HT1080 (cell line): ENCODE data around the gene FOXK2. TPM values are rescaled to one million over a fixed set of nuclear protein-coding genes. Genes with fewer than 3 reads are reported as not detected.

Source experiments
- DNase-seq: peaks from one replicate; pipeline ENCODE4 v3.0.0-alpha.2; 2015; ENCODE audit warnings: low read depth
- polyA plus RNA-seq, 2 experiments: library from polyadenylated mRNA; depleted of rRNA; stranded (reverse); fragments of >200 nt; gene quantifications; 2 replicates each; pipeline ENCODE4 v1.2.3, GENCODE V29; 2015
- total RNA-seq: library from RNA; depleted of rRNA; stranded (reverse); fragments of >200 nt; shearing (Covaris generic); gene quantifications from 2 replicates; pipeline ENCODE4 v1.2.3, GENCODE V29; 2014; rRNA removed

Gene FOXK2
- 35.0 and 47.8 TPM in 2 replicates for total RNA-seq
- polyA plus RNA-seq (2015; cell fraction: cytosol; rRNA removed), result 30.5 and 32.7 TPM in 2 replicates
- polyA plus RNA-seq (2015; cell fraction: nucleus; rRNA removed), result 22.6 and 28.7 TPM in 2 replicates

- peak; percentile 90 for DNase-seq
These were observed at the start of gene FOXK2 for GRCh38 chr17:82518826-82519810. FOXK2 (plus strand) TSS chr17:82519732; CDS start chr17:82519889, 157 bp downstream.

GRCh38 chr17:82470065-82470464, 49.5 kb upstream of the FOXK2 start:
- DNase-seq, result no peak

- DNase-seq, result no peak
These were observed 45.1 kb upstream of the FOXK2 start for GRCh38 chr17:82474223-82475010.

GRCh38 chr17:82475458-82475857, 44.1 kb upstream of the FOXK2 start:
- no peak for DNase-seq

GRCh38 chr17:82477934-82478333, 41.6 kb upstream of the FOXK2 start:
- no peak for DNase-seq

- DNase-seq, result no peak
These were observed 39.9 kb upstream of the FOXK2 start for GRCh38 chr17:82479602-82480001.

- DNase-seq, result no peak
These were observed 39.2 kb upstream of the FOXK2 start for GRCh38 chr17:82480318-82480717.

GRCh38 chr17:82483204-82483660, 36.3 kb upstream of the FOXK2 start:
- DNase-seq, result no peak

GRCh38 chr17:82483836-82484235, 35.7 kb upstream of the FOXK2 start:
- no peak for DNase-seq

GRCh38 chr17:82486231-82487094, 33.1 kb upstream of the FOXK2 start:
- DNase-seq, result no peak

GRCh38 chr17:82487910-82488309, 31.6 kb upstream of the FOXK2 start:
- DNase-seq, result no peak

- no peak for DNase-seq
These were observed 30.4 kb upstream of the FOXK2 start for GRCh38 chr17:82489117-82489516.

GRCh38 chr17:82489851-82490511, 29.6 kb upstream of the FOXK2 start:
- DNase-seq, result no peak

- no peak for DNase-seq
These were observed 28.9 kb upstream of the FOXK2 start for GRCh38 chr17:82490512-82491195.

- no peak for DNase-seq
These were observed 28.4 kb upstream of the FOXK2 start for GRCh38 chr17:82491196-82491530.

GRCh38 chr17:82491533-82491932, 28.0 kb upstream of the FOXK2 start:
- DNase-seq, result no peak

- DNase-seq, result peak; percentile 76
These were observed 26.8 kb upstream of the FOXK2 start for GRCh38 chr17:82492643-82493225.

GRCh38 chr17:82493226-82493781, 26.2 kb upstream of the FOXK2 start:
- peak; percentile 79 for DNase-seq
